ENCODE data around the gene ZNF470.

GRCh38 chr19:56572589-56572988, 5.3 kb downstream of the ZNF470 start:
- TF ChIP-seq IRF9 (tag; IDR thresholded peaks at IDR 0.05): no peak
- no peak for TF ChIP-seq GATA2 (CRISPR knock-in tag; IDR thresholded peaks at IDR 0.05)
- TF ChIP-seq HDAC2 (IDR thresholded peaks at IDR 0.05): no peak
- TF ChIP-seq KLF16 (IDR thresholded peaks at IDR 0.05): no peak

Data from K562 (cell line).